SU-DHL-6 (cell line): ENCODE measurements around the gene ACADM.

Source experiments
- EZH2phosphoT487 ChIP-seq: fragments of 200-600 bp; sonication (generic), shearing (Covaris generic); conservative IDR thresholded peaks from 2 replicates; pipeline ENCODE4 v1.6.1; 2018; ENCODE audit warnings: mild to moderate bottlenecking, antibody characterized with exemption, low read length, moderate library complexity, mixed read lengths
- TF ChIP-seq, protein P1 (sequence below): fragments of 200-600 bp; sonication (generic); IDR thresholded peaks from one replicate; pipeline ENCODE4 v1.5.1; 2017; ENCODE audit warnings: antibody characterized with exemption, mild to moderate bottlenecking, low read length, moderate library complexity; ENCODE audit not compliant: insufficient read depth, poor library complexity, severe bottlenecking

- TF ChIP-seq, protein P1, sequence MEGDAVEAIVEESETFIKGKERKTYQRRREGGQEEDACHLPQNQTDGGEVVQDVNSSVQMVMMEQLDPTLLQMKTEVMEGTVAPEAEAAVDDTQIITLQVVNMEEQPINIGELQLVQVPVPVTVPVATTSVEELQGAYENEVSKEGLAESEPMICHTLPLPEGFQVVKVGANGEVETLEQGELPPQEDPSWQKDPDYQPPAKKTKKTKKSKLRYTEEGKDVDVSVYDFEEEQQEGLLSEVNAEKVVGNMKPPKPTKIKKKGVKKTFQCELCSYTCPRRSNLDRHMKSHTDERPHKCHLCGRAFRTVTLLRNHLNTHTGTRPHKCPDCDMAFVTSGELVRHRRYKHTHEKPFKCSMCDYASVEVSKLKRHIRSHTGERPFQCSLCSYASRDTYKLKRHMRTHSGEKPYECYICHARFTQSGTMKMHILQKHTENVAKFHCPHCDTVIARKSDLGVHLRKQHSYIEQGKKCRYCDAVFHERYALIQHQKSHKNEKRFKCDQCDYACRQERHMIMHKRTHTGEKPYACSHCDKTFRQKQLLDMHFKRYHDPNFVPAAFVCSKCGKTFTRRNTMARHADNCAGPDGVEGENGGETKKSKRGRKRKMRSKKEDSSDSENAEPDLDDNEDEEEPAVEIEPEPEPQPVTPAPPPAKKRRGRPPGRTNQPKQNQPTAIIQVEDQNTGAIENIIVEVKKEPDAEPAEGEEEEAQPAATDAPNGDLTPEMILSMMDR: no peak
- TF ChIP-seq EZH2phosphoT487: no peak
Observed at GRCh38 chr1:75727571-75727970, 3.1 kb downstream of the ACADM start.
